ENCODE measurements around the gene SMARCA2.

The SMARCA2 gene

DNA sequence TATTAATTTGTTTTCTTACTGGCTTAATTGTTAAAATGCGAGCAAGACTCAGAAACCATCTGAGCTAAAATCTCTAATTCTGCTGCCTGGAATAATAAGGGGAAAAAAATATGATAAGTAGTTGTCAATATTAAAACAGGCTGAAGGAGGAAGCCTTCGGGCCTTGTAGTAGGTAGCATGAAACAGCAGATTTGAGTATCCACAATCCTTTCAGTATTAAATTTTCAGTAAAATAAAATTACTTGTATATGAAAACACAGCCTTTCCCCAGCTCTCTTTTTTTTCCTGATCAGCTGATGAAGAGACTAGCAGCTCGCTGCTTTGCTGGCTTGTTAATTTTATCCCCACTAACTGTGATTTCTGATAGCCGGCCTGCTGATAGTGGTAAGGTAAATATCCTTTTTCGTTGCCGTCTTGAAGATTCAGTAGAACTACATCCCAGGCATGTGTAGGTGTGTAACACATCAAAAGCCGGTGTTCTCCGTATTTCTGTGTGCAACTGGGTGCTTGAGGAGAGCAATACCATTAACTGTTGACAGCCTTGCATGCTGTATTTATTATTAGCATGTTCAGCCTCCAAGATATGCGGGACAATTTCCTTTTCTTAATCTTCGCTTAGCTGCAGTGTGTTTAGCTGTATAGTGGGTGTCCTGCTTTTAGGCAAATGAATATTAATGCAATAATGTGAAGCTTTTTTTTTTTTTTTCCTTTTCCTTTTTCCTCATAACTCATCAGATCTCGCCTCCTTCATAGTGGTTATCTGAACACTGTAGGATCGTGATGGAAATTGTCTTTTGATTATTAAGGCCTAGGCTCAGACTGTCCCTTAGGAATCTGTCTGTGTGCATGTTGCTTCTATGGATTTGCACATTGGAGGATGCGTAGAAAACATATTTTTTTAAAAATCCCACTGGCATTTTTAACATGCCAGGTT is 144.6 kb downstream of the SMARCA2 start:
- no peak for DNase-seq (ENCODE audit: low read depth, low spot score)
- H3K27ac ChIP-seq: peak overlapping the region; percentile 61

DNA sequence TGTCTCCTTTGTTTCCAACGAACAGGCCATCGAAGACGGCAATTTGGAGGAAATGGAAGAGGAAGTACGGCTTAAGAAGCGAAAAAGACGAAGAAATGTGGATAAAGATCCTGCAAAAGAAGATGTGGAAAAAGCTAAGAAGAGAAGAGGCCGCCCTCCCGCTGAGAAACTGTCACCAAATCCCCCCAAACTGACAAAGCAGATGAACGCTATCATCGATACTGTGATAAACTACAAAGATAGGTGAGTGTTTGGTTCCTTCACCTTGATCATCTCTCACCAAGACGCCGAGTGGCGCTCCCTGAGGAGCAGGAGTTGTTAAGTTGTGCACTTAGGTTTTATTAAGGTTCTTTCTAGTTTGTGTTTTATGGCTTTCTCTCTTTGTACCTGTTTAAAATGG is 146.5 kb downstream of the SMARCA2 start:
- no peak overlapping the region for H3K27ac ChIP-seq
- DNase-seq (ENCODE audit: low read depth, low spot score): no peak

DNA sequence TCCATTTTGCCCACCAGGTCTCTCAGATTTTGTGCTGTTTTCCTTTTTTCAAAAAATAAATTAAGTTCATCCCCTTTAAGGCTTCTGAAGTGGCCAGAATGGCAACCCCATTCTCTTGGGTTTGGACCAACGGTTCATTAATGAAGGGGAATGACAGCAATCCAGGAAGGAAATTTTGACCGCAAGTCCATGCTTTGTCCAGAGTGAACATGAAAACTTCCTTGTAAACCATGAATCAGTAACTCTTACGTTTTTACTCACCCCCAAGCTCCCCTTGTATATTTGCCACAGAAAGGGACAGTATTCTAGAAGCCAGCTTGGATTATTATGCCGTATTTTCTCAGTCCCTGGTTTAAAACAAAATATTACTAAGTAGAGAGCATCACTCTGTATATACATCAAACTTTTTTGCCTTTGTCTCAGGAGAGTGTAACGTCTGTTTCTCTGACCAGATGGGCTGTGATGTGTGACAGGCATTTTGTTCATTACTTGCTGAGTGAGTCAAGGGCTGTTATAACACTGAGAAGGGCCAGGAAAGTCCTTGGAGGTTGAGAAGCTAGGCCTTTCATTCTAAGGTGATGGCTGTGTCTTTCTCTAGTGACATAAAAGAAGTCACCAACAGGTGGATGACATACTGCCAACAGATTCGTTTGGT is 148.2 kb downstream of the SMARCA2 start:
- DNase-seq (ENCODE audit: low read depth, low spot score): no peak
- no peak overlapping the region for H3K27ac ChIP-seq

DNA sequence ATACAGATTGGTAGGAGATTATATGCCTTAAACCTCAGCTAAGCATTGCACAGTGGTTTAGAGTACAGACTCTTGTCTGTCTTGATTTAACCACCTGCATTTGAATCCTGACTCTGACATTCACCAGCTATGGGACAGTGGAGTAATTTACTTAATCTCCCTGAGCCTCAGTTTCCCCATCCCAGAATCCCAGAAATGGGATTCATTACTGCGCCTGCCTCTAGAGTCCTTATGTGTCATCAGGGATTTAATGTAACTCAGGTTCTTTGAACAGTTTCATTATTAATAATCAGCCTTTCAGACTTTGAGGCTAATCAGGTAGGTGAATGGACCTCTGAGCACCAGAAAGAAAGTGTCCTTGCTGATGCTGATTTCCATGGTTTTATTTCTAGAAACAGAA is 149.1 kb downstream of the SMARCA2 start:
- no peak for DNase-seq (ENCODE audit: low read depth, low spot score)
- H3K27ac ChIP-seq: no peak overlapping the region

DNA sequence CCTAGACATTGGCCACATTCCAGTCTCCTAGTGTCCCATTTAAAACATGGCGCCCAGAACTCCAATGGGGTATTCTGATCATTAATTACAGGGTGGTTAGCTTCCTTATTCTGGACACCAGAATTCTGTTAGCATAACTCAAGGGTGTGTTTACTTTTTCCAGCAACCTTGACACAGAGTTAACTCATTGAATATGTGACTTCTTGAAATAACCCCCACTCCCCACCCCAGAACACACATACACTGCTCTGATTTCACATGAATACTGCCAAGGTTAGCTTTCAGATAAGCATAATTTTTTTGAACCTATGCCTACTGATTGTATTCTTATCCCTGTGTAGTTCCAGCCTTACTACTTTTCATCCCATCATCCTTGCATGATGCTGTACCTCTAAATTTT is 151.1 kb downstream of the SMARCA2 start:
- H3K27ac ChIP-seq: no peak overlapping the region
- no peak for DNase-seq (ENCODE audit: low read depth, low spot score)

DNA sequence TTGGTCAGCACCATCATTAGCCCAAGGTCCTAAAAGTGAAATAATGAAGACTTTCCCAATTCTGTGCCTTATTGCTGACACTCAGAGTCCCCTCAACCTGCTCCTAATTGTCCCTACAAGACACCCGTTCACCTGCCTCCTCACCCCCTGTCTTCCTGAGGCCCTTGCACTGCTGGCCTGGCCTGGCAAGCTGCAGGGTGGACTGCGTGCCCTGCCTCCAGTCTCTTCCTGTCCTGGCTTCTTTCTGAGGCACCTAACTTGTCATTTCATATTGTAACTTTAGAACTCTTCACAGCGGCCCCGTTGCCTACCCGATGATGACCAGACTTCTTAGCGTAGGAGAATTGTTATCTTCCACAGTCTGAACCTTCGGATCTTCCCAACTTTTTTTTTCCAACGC is 153.9 kb downstream of the SMARCA2 start:
- H3K27ac ChIP-seq: no peak overlapping the region
- no peak for DNase-seq (ENCODE audit: low read depth, low spot score)

DNA sequence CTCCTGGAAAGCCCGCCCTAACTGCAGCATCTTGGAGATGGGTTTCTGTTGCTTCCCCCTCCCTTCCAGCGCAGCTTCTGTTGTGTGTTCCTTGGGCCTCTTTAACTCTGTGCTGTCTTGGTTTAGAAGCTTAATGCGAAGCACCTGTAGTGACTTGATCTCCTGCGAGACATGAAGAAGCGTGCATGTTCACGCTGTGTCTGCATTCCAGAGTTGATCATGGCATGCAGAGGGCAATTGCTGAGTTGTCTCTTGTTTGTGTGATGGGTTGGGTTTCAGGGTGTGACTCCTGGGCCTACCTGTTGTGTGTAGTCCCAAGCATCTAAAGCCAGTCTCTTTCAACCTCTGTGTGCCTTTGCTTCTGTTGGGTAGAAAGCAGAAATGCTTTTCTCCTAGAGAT is 155.6 kb downstream of the SMARCA2 start:
- DNase-seq (ENCODE audit: low read depth, low spot score): peak; percentile 85
- H3K27ac ChIP-seq: peak overlapping the region; percentile 18

DNA sequence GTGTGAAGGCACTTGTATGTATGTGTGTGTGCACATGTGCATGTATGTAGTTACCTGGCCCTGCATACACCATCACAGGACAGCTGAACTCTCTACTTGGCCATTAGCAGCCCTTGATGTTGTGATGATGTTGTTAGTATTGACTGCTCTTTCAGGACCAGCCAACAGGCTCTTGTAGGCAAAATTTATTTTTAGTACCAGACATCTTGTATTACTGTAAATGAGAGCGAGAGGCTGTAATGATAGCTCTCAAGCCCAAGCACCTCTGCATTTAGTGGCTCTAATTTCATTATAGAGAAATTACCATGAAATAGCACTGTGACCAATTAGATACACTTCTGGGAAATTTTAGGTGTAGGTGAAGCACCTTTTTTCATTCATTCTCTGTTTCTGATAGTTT is 158.0 kb downstream of the SMARCA2 start:
- H3K27ac ChIP-seq: no peak overlapping the region

DNA sequence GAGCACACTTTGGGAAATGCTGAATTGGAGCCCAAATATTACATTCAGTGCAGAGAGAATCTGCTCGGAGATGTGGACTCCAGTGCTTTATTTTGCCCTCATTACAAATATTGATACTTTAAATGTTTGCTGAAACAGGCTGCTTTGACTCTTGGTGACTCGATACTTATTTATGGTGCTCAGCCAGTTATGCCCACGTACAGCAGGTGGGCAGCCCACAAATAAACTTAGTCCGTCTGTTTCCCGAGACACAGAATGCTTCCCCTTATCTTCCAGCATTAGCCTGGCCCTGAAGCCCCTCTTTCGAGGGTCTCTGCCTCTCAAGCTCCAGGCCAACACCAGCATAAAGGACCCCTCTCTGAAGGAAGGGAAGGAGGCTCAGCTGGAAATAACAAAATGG is 158.7 kb downstream of the SMARCA2 start:
- no peak overlapping the region for H3K27ac ChIP-seq
- DNase-seq (ENCODE audit: low read depth, low spot score): no peak

More for the DNA sequence above, 158.0 kb downstream of the SMARCA2 start:
- no peak for DNase-seq (ENCODE audit: low read depth, low spot score)

DNA sequence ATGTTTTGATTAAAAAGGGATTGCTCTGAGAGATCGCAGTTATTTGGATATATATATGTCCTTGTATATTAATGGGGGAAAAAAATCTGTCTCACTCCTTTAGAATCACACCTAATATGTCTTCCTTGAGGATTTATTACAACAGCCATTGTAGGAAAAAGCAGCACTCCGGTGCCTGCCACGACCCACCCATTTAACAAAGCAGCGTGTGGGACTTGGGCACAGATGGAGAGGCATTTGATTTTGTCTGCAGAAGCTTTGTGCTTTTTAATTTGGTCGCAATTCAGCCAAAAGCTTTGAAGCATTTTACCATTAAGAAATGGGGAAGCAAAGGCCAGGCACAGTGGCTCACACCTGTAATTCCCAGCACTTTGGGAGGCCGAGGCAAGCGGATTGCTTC is 159.2 kb downstream of the SMARCA2 start:
- no peak for DNase-seq (ENCODE audit: low read depth, low spot score)
- no peak overlapping the region for H3K27ac ChIP-seq

DNA sequence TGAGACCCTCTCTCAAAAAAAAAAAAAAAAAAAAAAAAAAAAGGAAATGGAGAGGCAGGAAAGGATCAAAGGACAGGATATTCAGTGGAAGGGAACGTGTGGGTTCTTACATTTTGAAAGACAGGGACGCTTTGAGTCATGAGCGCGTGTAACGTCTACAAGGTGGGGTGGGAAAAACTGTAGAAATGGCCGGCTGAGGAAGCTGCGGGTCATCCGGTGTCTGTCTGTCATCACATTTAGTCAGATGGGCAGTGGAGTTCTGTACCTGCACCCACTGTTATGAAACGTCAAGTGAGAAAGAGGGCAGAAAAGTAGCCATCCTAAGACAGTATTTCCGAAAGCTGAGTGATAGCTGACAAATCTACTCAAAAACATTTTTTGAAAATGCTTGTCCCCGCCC is 159.8 kb downstream of the SMARCA2 start:
- H3K27ac ChIP-seq: no peak overlapping the region
- DNase-seq (ENCODE audit: low read depth, low spot score): no peak

DNA sequence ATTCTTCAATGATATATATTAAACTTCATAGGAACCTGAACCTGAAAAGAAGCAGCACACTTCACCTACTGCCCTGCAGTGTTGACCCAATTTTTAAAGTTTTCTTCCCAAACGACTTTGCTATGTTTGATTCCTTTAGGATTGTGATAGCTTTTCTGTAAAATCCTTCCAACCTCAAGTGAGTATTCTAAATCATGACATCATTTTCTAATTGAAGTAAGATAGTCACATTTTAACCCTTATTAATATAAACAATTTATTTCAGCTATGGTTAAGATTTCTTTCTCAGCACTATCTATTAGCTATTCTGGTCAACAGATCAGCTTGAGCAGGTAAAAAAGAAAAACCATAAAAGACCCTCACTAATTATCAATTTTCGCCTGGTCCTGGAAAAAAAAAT is 162.0 kb downstream of the SMARCA2 start:
- H3K27ac ChIP-seq: no peak overlapping the region
- no peak for DNase-seq (ENCODE audit: low read depth, low spot score)

DNA sequence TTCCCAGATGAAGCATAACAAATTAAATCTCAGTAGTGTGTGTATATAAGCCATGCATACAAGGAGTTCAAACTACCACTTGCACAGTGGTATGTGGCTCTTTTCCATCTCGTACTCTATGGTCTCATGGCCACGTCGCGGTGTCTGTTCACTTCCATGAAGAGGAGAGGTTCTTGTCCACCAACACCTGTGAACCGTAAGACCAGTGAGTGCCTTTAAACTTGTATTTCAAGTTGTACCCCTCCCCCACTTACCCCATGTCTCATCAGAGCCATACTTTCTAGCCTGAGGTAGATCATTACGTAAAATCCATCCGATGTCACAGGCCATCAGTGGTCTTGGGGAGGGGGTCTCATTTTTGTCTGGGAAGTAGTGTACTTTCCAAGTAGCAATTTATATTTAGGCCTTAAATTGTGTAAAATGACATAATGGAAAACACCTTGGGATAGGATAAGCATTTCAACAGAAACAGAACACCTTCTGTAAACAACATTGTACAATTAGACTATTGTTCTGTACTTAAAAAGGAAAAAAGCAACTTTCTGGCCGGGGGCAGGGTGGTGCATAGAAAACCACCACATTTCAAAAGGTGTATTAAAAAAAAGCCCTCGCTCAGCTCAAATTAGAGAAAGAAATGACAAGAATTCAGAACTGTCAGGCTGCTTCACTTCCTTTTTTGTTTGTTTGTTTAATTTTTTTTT is 163.0 kb downstream of the SMARCA2 start:
- H3K27ac ChIP-seq: no peak overlapping the region
- DNase-seq (ENCODE audit: low read depth, low spot score): no peak

DNA sequence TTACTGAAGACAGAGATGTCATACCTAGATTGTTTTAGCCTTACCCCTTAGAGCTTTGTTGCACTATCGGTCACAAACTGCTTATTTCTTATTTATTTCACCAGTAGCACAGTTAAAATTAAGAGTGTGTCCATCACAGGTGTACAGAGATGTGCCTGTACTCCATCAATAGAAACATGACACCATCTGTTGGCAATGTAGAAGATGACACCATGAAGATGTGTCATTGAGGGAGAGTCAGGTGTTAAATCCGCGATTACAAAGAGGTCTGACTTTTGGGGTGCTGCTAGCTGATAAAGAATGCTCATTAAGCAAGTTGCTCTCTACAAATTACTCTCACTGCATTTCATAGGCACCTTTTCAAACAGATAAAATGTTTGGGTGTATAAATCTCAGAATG is 164.4 kb downstream of the SMARCA2 start:
- H3K27ac ChIP-seq: no peak overlapping the region
- no peak for DNase-seq (ENCODE audit: low read depth, low spot score)

DNA sequence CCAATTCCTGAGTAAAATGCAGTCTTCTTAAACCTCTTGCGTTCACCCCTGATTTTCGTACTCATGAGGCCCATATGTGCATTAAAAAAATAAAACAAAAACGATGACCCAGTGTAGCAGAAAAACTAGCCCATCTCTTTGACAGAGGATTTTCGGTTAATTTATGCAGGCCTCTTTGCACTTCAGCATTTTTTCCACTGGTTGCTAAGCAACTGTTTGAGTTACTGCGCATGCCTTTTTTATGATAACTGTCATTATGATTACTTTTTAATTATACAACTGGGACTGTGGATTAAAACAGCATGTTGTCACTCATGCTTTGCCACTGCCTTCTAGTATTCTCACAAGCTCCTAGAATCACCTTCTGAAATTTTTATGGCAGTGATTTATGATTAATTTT is 165.0 kb downstream of the SMARCA2 start:
- no peak overlapping the region for H3K27ac ChIP-seq
- no peak for DNase-seq (ENCODE audit: low read depth, low spot score)

DNA sequence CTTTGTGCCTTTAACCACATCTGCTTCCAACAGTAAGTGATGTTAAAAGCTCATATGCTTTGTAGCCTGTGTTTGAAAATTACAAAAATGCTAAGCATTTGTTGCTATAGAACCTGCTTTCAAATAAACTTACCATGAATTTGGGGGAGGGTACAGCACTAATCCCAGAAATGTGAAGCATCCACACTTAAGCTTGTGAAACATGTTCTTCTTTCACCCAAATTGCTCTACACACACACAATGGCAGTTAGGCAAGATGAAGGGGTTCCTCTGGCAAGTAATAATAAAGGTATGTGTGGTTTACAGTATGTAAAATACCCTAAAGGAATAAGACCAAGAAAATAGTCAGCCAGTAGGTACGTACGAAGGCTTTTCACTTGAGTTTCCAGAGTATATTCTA is 165.6 kb downstream of the SMARCA2 start:
- H3K27ac ChIP-seq: no peak overlapping the region
- no peak for DNase-seq (ENCODE audit: low read depth, low spot score)

DNA sequence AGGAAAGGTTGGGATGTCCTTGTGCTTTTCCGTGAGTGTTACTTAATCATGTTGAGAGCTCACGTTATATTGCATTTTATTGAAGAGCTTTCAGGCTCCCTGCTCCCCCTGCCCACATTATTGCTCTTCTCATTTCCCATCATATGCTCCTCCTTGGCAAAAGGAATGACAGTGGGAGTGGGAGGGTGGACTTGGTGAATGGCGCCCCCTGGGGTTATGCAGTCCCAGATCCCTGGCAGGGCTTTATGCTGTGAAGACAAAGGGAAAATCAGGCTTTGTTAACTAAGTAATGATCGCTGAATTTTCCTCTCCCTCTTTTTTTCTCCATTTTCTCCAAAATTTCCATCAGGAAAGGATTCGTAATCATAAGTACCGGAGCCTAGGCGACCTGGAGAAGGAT is 166.6 kb downstream of the SMARCA2 start:
- no peak for DNase-seq (ENCODE audit: low read depth, low spot score)

DNA sequence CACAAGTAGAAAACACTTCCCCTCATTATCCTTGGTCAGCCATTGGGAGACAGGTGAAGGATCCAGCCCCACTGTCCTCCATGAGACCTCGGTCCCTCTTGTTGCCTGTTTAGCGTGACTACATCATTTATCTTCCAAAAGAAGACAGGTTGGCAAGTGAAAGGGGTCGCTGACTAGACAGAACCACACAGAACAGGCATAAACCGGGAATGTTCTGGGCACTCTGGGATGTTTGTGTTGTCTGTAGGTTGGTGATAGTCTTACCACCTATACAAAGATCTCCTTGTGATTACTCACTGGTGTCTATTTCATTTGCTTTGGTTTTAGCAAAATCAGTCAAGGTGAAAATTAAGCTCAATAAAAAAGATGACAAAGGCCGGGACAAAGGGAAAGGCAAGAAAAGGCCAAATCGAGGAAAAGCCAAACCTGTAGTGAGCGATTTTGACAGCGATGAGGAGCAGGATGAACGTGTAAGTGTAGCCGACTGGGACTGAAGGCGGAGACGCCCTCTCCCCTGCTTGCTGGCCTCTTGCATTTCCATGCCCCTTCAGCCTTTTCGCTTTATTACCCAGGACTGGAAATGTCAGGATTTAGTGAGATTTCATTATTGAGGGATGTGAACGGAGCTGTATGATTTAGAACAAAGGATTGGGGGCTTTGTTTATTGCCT is 175.9 kb downstream of the SMARCA2 start:
- no peak for DNase-seq (ENCODE audit: low read depth, low spot score)
- H3K27ac ChIP-seq: no peak overlapping the region

More for the DNA sequence above, 166.6 kb downstream of the SMARCA2 start:
- no peak overlapping the region for H3K27ac ChIP-seq

DNA sequence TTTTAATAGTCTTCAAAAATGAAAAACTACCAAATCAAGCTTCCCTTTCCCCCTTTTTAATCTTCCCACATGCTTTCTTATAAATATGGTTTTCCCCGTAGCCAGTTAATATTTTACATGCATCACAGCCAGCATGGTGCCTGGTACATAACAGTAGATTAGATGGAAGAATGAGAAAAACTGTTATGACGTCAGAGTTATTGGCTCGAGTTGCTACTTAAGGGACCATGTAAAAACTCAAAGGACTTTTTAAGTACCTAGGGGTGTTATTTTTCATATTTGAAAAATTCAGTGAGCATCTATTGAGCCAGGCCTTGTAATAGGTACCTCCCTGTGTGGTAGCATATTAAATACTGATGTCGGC is 176.4 kb downstream of the SMARCA2 start:
- no peak for DNase-seq (ENCODE audit: low read depth, low spot score)
- H3K27ac ChIP-seq: no peak overlapping the region

DNA sequence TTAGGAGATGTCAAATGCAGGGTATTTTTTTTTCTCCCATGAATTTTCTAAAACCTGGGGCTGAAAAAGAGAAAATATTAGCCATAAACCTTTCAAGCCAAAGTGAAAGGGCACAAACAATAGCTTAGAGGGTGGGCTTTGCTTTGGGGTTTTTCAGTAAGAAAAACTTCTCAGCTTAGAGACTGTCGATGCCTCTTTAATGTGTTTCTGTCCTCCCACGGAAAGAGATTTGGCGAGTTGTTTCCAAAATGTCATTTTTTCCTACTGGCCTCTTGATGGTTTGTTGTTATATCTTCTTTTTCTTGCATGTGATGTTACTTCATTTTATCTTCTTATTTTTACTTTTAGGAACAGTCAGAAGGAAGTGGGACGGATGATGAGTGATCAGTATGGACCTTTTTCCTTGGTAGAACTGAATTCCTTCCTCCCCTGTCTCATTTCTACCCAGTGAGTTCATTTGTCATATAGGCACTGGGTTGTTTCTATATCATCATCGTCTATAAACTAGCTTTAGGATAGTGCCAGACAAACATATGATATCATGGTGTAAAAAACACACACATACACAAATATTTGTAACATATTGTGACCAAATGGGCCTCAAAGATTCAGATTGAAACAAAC is 177.3 kb downstream of the SMARCA2 start:
- no peak overlapping the region for H3K27ac ChIP-seq
- no peak for DNase-seq (ENCODE audit: low read depth, low spot score)

Measured in epithelial cell of prostate (primary cell).